Uterus (tissue), 4 donors: Measurements from ENCODE around the gene TMEM213. TPM values are rescaled to one million over a fixed set of nuclear protein-coding genes. Genes with fewer than 3 reads are reported as not detected.

Source experiments
- DNase-seq, 2 donors: peaks; one replicate each; pipeline ENCODE4 v3.0.0-alpha.2; 2019 to 2020
- H3K27ac ChIP-seq, 2 donors: fragments of 200-600 bp; sonication (generic); 1 replicate in 1 of 2; 2 replicates in 1 of 2; pipeline ENCODE4 v1.5.1; 2016 to 2018
- H3K27me3 ChIP-seq, 2 donors: fragments of 200-600 bp; sonication (generic); one replicate each; pipeline ENCODE4 v1.5.1; 2018 to 2019; ENCODE audit warnings: control low read depth in 1 of 2
- H3K36me3 ChIP-seq, 2 donors: fragments of 200-600 bp; sonication (generic); one replicate each; pipeline ENCODE4 v1.5.1; 2019; ENCODE audit warnings: control low read depth in 1 of 2
- H3K4me1 ChIP-seq, 2 donors: fragments of 200-600 bp; sonication (generic); one replicate each; pipeline ENCODE4 v1.5.1; 2018 to 2019; ENCODE audit warnings: control low read depth in 1 of 2
- H3K4me3 ChIP-seq, 2 donors: fragments of 200-600 bp; sonication (generic); 1 replicate in 1 of 2; 2 replicates in 1 of 2; pipeline ENCODE4 v1.5.1; 2018 to 2019; ENCODE audit warnings: mild to moderate bottlenecking in 1 of 2
- H3K9me3 ChIP-seq, 2 donors: fragments of 200-600 bp; sonication (generic); one replicate each; pipeline ENCODE4 v1.5.1; 2019; ENCODE audit warnings: control low read depth in 1 of 2
- CTCF ChIP-seq, 4 experiments: fragments of 200-600 bp in 2 of 4; fragments of 450-650 bp in 2 of 4; sonication (generic) in 2 of 4; IDR thresholded peaks; one replicate each; pipeline ENCODE4 v1.5.1; 2016 to 2019; ENCODE audit warnings: antibody characterized with exemption in 4 of 4, mild to moderate bottlenecking in 2 of 4, moderate library complexity in 1 of 4
- POLR2A ChIP-seq, 2 donors: fragments of 450-650 bp; IDR thresholded peaks; one replicate each; pipeline ENCODE4 v1.6.1; 2016; ENCODE audit warnings: antibody characterized with exemption in 2 of 2, mild to moderate bottlenecking in 1 of 2, moderate library complexity in 1 of 2
- intact Hi-C: fragments of 100-400 bp; cut with DNase I; formaldehyde crosslinking; loops from one replicate; pipeline ENCODE4 v1.15.1; 2023; ENCODE audit warnings: low total_unique reads
- small RNA-seq: library from RNA; depleted of rRNA; stranded (forward); fragments of <200 nt; gene quantifications from one replicate; pipeline ENCODE3, GENCODE V24; 2016
- total RNA-seq, 4 donors: library from RNA; depleted of rRNA in 3 of 4; stranded (reverse); fragments of >200 nt in 3 of 4; gene quantifications; one replicate each; pipeline versions ENCODE4 v1.1.0 to v1.2.4, GENCODE V29; 2014 to 2023
- donor health status: DM: yes; HTN: yes; CAD: no.

The TMEM213 gene
- total RNA-seq, 4 donors from 2014 or later = 0.35 TPM; not detected in 3

DNA sequence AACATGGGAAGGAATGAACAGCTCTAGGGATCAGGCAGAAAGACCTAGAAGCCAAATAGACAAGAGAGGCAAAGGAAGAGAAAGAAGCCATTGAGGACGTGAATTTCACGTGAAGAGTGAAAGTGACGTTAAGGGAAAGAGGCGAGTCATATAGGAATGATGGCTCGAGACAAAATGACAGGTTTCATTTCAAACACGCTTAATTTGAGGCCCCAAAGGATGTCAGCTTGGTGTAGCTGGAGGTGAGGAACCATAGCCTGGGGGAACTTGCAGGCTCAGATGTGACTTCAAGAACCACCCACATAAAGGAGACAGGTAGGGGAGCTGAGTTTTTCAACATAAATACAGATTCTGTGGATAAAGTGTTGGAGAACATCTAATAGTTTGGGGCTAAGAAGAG, 84.5 kb downstream of the TMEM213 start:
- H3K27me3 ChIP-seq = no peaks in the 10 kb centered on the region
- DNase-seq = no peak
- H3K4me1 ChIP-seq = no peaks in the 10 kb centered on the region
- intact Hi-C loops = no loop called here
- no peak overlapping the region for H3K27ac ChIP-seq
- no peaks in the 10 kb centered on the region for H3K9me3 ChIP-seq
- TF ChIP-seq POLR2A (IDR thresholded peaks at IDR 0.05) (no peak), CTCF (IDR thresholded peaks at IDR 0.05) (no peak)
- H3K4me3 ChIP-seq = no peak overlapping the region
- no peaks in the 10 kb centered on the region for H3K36me3 ChIP-seq

DNA sequence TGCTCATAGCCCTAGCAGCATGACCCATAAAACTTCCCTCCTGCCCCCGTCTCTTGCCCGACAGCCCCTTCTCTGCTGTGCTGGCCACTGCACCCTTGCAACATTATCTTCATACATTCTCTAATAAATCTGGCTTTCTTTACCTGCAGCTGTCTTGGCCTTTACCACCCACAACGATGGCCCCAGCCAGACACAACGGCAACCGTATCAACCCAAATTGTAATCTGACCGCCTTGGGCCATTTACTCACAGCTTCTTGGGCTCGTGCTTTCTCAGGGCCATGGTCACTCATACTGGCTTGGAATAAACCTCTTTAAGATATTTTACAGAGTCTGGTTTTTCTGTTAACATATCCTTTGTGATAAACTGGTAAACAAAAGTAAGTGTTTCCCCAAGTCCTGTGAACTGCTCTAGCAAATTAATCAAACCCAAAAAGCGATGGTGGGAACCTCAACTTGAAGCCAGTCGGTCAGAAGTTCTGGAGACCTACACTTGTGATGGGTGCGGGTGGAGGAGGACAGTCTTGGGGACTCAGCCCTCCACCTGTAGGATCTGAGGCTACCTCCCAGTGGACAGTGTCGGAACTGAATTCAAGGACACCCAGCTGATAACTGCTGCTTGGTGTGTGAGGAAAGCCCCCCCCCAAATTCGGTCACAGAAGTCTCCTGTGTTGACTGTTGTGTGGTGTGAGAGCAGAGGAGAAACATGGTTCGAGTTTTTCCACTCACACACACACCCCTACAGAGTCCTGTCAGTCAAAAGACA, 87.8 kb downstream of the TMEM213 start:
- no peaks in the 10 kb centered on the region for H3K9me3 ChIP-seq
- DNase-seq = no peak
- no peaks in the 10 kb centered on the region for H3K27me3 ChIP-seq
- peaks cover 0 to 2% of the 10 kb centered on the region in 2 donors for H3K4me1 ChIP-seq
- no peak overlapping the region for H3K27ac ChIP-seq
- TF ChIP-seq POLR2A (IDR thresholded peaks at IDR 0.05) (no peak), CTCF (IDR thresholded peaks at IDR 0.05) (no peak)
- no peak overlapping the region for H3K4me3 ChIP-seq
- intact Hi-C loops = no loop called here
- no peaks in the 10 kb centered on the region for H3K36me3 ChIP-seq

DNA sequence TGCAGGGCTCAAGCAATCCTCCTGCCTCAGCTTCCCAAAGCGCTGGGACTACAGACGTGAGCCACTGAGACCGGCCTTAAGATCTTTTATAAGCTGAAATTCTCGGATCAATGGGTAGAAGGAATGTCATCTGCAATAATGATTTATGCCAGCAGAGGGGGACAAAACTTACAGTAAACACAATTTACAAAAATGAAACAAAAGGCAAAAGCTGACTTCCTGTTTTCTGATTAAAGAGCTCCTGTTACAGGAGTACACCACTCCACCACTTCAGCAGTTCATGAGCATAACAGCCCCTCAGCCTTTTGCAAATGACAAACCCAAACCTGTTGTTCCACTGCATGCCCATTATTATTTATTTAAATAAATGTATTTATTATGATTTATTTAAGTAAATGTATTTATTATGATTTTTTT, 88.7 kb downstream of the TMEM213 start:
- intact Hi-C loops = no loop called here
- DNase-seq = no peak

DNA sequence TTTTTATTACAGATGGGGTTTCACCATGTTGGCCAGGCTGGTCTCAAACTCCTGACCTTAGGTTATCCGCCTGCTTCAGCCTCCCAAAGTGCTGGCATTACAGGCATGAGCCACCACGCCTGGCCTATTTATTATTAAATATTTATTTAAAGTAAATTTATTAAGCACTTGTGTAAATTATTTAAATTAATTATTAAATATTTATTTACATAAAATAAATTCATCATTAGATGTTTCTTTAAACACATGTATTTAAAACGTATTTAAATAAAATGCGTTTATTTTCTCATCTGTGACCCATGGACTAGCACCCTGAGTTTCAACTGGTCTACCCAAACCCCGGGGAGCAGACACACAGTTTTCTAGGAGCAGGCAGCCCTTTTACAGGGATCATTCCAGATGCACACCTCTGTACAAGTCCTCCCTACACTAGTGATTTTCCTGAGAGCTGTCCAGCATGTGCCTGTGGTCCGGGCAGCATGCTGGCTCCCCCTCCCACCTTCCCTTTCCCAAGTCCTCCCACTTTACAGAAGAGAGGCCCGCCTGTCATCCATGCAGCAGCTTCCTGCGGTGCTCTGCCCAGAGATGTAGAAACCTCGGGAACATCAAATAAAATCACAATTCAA, 89.4 kb downstream of the TMEM213 start:
- intact Hi-C loops = no loop called here
- DNase-seq = no peak

More for the DNA sequence above, 88.7 kb downstream of the TMEM213 start:
- no peaks in the 10 kb centered on the region for H3K27me3 ChIP-seq
- H3K36me3 ChIP-seq = no peaks in the 10 kb centered on the region
- no peak overlapping the region for H3K4me3 ChIP-seq
- H3K4me1 ChIP-seq = peaks cover 0 to 4% of the 10 kb centered on the region in 2 donors
- no peaks in the 10 kb centered on the region for H3K9me3 ChIP-seq
- no peak overlapping the region for H3K27ac ChIP-seq
- TF ChIP-seq CTCF (IDR thresholded peaks at IDR 0.05) (peak; percentile 40 to 67 (median 62)), POLR2A (IDR thresholded peaks at IDR 0.05) (no peak)

More for the DNA sequence above, 89.4 kb downstream of the TMEM213 start:
- Histone ChIP-seq H3K9me3 (no peaks in the 10 kb centered on the region), H3K36me3 (no peaks in the 10 kb centered on the region), H3K27me3 (no peaks in the 10 kb centered on the region), H3K4me3 (no peak overlapping the region), H3K27ac (no peak overlapping the region), H3K4me1 (peaks cover 0 to 4% of the 10 kb centered on the region in 2 donors)
- TF ChIP-seq CTCF (IDR thresholded peaks at IDR 0.05) = no peak
- no peak for TF ChIP-seq POLR2A (IDR thresholded peaks at IDR 0.05)

Small RNA genes within 50 kb of the gene (small RNA-seq; reads per million reads assigned to genes)
- not detected for gene RNU6-1272P

Other genes with a start within 250 kb of the TMEM213 start
- gene SVOPL, start 96.6 kb upstream of the TMEM213 start, total RNA-seq = 1 to 10 TPM in 1 of 4 donors, under 1 TPM in 1, not detected in 2; 0.28 to 1.5 TPM
- gene ATP6V0A4, start 202 bp downstream of the TMEM213 start, total RNA-seq = not detected
- 1 to 10 TPM; 1.2 to 8.6 (median 3.8) TPM for gene KIAA1549, start 183.4 kb downstream of the TMEM213 start, total RNA-seq
- 10 to 100 TPM in 3 of 4 donors, 1 to 10 TPM in 1; 10.0 to 73.0 (median 31.9) TPM for gene ZC3HAV1L, start 238.0 kb downstream of the TMEM213 start, total RNA-seq